Ascending aorta (tissue), 2 donors: ENCODE data around the gene KCNH5. TPM values are rescaled to one million over a fixed set of nuclear protein-coding genes. Genes with fewer than 3 reads are reported as not detected.
"Not testable (repeated sequence)": the region's sequence is repeated elsewhere in the genome, so short reads cannot be mapped to it uniquely, and the experiment has no call there.

ENCODE experiments used
- DNase-seq, 2 donors: peaks; one replicate each; pipeline ENCODE4 v3.0.0-alpha.2; 2019; ENCODE audit warnings: low spot score in 2 of 2
- H3K27ac ChIP-seq, 2 donors: fragments of 200-600 bp; sonication (generic); one replicate each; pipeline ENCODE4 v1.5.1; 2016 to 2017; ENCODE audit warnings: mild to moderate bottlenecking in 1 of 2
- H3K27me3 ChIP-seq: fragments of 200-600 bp; sonication (generic); one replicate; pipeline ENCODE4 v1.5.1; 2017
- H3K36me3 ChIP-seq, 2 donors: fragments of 200-600 bp; sonication (generic); one replicate each; pipeline ENCODE4 v1.5.1; 2016
- H3K4me1 ChIP-seq, 2 donors: fragments of 200-600 bp; sonication (generic); one replicate each; pipeline ENCODE4 v1.5.1; 2016 to 2017; ENCODE audit warnings: mild to moderate bottlenecking in 1 of 2
- H3K4me3 ChIP-seq, 2 donors: fragments of 200-600 bp; sonication (generic); one replicate each; pipeline ENCODE4 v1.5.1; 2016 to 2017; ENCODE audit warnings: mild to moderate bottlenecking in 1 of 2
- H3K9me3 ChIP-seq, 2 donors: fragments of 200-600 bp; sonication (generic); one replicate each; pipeline ENCODE4 v1.5.1; 2016
- intact Hi-C: fragments of 100-400 bp; cut with DNase I; formaldehyde crosslinking; loops from one replicate; pipeline ENCODE4 v1.15.1; 2023
- total RNA-seq: library from RNA; depleted of rRNA; stranded (reverse); fragments of >200 nt; gene quantifications from one replicate; pipeline ENCODE4 v1.1.0, GENCODE V29; 2016
- TF ChIP-seq, protein P1 (sequence below), 3 experiments: fragments of 200-600 bp in 2 of 3; fragments of 450-650 bp in 1 of 3; sonication (generic) in 2 of 3; IDR thresholded peaks; one replicate each; pipeline ENCODE4 v1.5.1; 2016 to 2019; ENCODE audit warnings: antibody characterized with exemption in 3 of 3, mild to moderate bottlenecking in 1 of 3, moderate library complexity in 1 of 3

KCNH5 gene
- total RNA-seq, 1 donor from 2014 or later, result not detected

DNA sequence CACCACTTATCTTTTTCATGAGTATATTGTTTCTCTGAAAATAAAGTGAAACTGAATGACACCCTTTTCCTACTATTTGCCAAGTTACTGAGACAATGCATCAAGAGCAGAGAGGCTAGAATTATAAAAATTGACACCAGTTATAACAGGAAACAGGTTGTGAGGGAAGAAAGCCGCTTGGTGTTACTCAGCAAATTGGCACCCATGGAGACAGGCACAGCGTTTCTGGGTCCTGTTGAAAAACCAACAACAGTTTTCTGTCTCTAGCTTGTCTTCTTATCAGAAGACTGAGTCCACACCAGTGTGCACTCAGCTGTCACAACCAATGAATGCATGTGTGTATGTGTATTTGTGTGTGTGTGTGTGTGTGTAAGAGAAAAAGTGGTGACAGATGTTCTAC lies 267.7 kb downstream of the KCNH5 start:
- no peaks in the 10 kb centered on the region for H3K4me1 ChIP-seq
- H3K4me3 ChIP-seq, result no peak overlapping the region
- TF ChIP-seq, protein P1, sequence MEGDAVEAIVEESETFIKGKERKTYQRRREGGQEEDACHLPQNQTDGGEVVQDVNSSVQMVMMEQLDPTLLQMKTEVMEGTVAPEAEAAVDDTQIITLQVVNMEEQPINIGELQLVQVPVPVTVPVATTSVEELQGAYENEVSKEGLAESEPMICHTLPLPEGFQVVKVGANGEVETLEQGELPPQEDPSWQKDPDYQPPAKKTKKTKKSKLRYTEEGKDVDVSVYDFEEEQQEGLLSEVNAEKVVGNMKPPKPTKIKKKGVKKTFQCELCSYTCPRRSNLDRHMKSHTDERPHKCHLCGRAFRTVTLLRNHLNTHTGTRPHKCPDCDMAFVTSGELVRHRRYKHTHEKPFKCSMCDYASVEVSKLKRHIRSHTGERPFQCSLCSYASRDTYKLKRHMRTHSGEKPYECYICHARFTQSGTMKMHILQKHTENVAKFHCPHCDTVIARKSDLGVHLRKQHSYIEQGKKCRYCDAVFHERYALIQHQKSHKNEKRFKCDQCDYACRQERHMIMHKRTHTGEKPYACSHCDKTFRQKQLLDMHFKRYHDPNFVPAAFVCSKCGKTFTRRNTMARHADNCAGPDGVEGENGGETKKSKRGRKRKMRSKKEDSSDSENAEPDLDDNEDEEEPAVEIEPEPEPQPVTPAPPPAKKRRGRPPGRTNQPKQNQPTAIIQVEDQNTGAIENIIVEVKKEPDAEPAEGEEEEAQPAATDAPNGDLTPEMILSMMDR (IDR thresholded peaks at IDR 0.05), result no peak
- intact Hi-C loops, result no loop called here
- no peaks in the 10 kb centered on the region for H3K9me3 ChIP-seq
- H3K27ac ChIP-seq, result no peak overlapping the region
- no peaks in the 10 kb centered on the region for H3K36me3 ChIP-seq
- no peaks in the 10 kb centered on the region for H3K27me3 ChIP-seq
- DNase-seq, result no peak

DNA sequence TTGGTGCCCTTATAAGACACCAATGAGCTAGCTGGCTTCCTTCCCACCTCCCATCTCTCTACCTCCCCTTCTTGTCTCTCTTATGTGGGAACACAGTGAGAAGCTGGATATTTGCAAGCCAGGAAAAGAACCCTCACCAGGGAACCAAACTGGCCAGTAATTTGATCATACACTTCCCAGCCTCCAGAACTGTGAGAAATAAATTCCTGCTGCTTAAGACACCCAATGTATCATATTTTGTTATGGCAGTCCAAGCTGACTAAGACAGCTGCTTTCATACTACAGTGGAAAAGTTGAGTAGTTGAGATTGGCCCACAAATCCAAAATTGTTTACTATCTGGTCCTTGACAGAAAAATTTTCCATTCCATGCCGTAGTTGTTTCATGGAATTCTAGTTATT lies 269.0 kb downstream of the KCNH5 start:
- DNase-seq, result no peak
- TF ChIP-seq, protein P1 (IDR thresholded peaks at IDR 0.05), result no peak
- Histone ChIP-seq H3K36me3 (no peaks in the 10 kb centered on the region), H3K4me1 (no peaks in the 10 kb centered on the region), H3K27me3 (no peaks in the 10 kb centered on the region), H3K4me3 (no peak overlapping the region), H3K27ac (no peak overlapping the region), H3K9me3 (no peaks in the 10 kb centered on the region)
- intact Hi-C loops, result no loop called here

DNA sequence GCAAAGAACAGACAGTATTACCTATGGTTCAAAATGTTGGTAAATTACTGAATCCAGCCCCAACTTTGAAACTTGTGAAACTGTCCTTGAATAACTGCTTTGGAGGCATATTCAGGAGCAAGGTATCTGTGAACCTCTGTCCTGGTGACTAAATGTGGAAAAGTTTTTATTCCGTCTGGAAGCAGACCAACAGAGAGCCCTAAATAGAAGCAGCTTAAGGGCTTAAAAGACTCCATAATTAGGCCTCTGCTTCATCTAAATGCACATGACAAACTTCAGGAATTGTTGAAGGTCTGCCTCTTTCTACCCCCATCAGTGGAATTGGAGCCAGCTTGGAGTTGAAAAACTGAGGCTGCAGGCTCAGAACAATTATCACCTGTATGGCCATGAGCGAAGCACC lies 276.5 kb downstream of the KCNH5 start:
- intact Hi-C loops, result no loop called here
- no peaks in the 10 kb centered on the region for H3K4me1 ChIP-seq
- H3K27me3 ChIP-seq, result no peaks in the 10 kb centered on the region
- H3K36me3 ChIP-seq, result no peaks in the 10 kb centered on the region
- no peaks in the 10 kb centered on the region for H3K9me3 ChIP-seq
- H3K27ac ChIP-seq, result no peak overlapping the region
- DNase-seq, result no peak
- H3K4me3 ChIP-seq, result no peak overlapping the region
- TF ChIP-seq, protein P1 (IDR thresholded peaks at IDR 0.05), result no peak

DNA sequence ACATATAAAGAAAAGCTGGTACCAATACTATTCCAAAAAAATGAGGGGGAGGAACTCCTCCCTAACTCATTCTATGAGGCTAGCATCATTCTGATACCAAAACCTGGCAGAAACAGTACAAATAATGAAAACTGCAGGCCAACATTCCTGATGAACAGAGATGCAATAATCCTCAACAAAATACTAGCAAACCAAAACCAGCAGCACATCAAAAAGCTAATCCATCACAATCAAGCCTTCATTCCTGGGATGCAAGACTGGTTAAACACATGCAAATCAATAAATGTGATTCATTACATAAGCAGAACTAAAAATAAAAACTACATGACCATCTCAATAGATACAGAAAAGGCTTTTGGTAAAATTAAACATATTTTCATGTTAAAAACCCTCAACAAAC lies 281.3 kb downstream of the KCNH5 start:
- H3K27me3 ChIP-seq, result no peaks in the 10 kb centered on the region
- H3K4me3 ChIP-seq, result no peak overlapping the region
- H3K9me3 ChIP-seq, result no peaks in the 10 kb centered on the region
- TF ChIP-seq, protein P1 (IDR thresholded peaks at IDR 0.05), result no peak
- no peak for DNase-seq
- no peaks in the 10 kb centered on the region for H3K4me1 ChIP-seq
- no peaks in the 10 kb centered on the region for H3K36me3 ChIP-seq
- intact Hi-C loops, result no loop called here
- no peak overlapping the region for H3K27ac ChIP-seq

DNA sequence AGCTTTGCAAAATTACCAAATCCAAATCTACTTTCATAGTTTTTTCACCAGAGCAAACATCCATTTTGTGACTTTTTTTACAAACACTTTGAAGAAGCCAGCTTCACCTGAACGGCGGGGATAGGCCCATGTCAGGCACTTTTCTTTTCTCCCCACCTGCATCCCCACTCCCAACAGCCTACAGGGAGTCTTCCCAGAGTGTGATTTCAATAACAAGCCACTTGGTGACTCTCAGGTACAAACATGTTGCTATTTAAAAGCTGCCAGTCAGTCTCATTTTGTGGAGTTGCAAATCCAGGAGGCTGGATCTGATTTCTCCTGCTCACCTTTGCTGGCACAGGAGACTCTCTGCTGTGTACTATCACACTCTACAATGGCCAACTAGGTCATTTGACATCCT lies 285.5 kb downstream of the KCNH5 start:
- Histone ChIP-seq H3K4me1 (no peaks in the 10 kb centered on the region), H3K36me3 (no peaks in the 10 kb centered on the region), H3K27me3 (no peaks in the 10 kb centered on the region), H3K9me3 (peaks cover 0 to 8% of the 10 kb centered on the region in 2 donors), H3K27ac (no peak overlapping the region), H3K4me3 (no peak overlapping the region)
- DNase-seq, result no peak
- intact Hi-C loops, result no loop called here
- TF ChIP-seq, protein P1 (IDR thresholded peaks at IDR 0.05), result no peak

DNA sequence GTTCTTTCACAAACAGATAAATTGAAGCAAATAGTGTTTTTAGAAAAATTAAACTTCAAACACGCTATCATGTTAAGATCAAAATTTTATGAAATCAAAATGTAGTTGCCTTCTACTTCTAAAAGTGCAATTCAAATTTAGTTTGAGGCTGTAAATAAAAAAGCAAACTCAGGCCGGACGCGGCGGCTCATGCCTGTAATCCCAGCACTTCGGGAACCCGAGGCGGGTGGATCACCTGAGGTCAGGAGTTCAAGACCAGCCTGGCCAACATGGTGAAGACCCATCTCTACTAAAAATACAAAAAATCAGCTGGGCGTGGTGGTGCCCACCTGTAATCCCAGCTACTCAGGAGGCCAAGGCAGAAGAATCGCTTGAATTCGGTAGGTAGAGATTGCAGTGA lies 298.4 kb downstream of the KCNH5 start:
- intact Hi-C loops, H3K4me3 ChIP-seq, H3K27me3 ChIP-seq, H3K27ac ChIP-seq, DNase-seq, H3K36me3 ChIP-seq, H3K4me1 ChIP-seq, H3K9me3 ChIP-seq: not testable (repeated sequence)
